Measurements from ENCODE around the gene HIP1.

DNA sequence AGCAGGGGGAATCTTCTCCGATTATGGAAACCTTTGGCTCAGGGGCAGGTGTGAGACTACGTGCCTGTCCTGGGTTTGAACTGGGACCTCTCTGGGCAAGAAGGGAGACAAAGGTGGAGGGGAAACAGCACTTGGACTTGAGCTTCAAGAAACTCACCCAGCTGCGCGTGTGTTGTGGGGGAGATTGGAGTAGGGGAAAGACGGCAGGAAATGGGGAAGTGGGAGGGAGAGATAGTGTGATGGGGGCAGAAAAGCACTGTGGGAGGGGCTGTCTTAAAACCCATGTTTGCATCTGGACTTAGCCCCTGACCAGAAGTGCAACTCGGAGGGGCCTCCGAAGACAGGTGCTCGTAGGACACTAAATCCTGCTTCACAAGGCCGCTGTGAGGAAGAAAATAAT, 107.0 kb downstream of the HIP1 start:
- TF ChIP-seq POLR2A (IDR thresholded peaks at IDR 0.05): no peak
- TF ChIP-seq, protein P1, sequence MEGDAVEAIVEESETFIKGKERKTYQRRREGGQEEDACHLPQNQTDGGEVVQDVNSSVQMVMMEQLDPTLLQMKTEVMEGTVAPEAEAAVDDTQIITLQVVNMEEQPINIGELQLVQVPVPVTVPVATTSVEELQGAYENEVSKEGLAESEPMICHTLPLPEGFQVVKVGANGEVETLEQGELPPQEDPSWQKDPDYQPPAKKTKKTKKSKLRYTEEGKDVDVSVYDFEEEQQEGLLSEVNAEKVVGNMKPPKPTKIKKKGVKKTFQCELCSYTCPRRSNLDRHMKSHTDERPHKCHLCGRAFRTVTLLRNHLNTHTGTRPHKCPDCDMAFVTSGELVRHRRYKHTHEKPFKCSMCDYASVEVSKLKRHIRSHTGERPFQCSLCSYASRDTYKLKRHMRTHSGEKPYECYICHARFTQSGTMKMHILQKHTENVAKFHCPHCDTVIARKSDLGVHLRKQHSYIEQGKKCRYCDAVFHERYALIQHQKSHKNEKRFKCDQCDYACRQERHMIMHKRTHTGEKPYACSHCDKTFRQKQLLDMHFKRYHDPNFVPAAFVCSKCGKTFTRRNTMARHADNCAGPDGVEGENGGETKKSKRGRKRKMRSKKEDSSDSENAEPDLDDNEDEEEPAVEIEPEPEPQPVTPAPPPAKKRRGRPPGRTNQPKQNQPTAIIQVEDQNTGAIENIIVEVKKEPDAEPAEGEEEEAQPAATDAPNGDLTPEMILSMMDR (IDR thresholded peaks at IDR 0.05): no peak

All from esophagus squamous epithelium (tissue), 4 donors.